ES-I3 (cell line): ENCODE results near the gene YPEL3.

ENCODE experiments used
- H3K36me3 ChIP-seq: 2 replicates; pipeline ENCODE4 v1.6.1; 2013; ENCODE audit warnings: mild to moderate bottlenecking, low read length, control low read depth, moderate library complexity; ENCODE audit not compliant: insufficient read depth
- H3K4me1 ChIP-seq: 2 replicates; pipeline ENCODE4 v1.6.1; 2013; ENCODE audit warnings: mild to moderate bottlenecking, control low read depth, low read length; ENCODE audit not compliant: insufficient read depth
- H3K9ac ChIP-seq: 2 replicates; pipeline ENCODE4 v1.6.1; 2013; ENCODE audit warnings: low read depth, mild to moderate bottlenecking, low read length, moderate library complexity
- H3K9me3 ChIP-seq: 2 replicates; pipeline ENCODE4 v1.6.1; 2013; ENCODE audit warnings: mild to moderate bottlenecking, low read length, moderate library complexity; ENCODE audit not compliant: control insufficient read depth, insufficient read depth

Gene YPEL3

DNA sequence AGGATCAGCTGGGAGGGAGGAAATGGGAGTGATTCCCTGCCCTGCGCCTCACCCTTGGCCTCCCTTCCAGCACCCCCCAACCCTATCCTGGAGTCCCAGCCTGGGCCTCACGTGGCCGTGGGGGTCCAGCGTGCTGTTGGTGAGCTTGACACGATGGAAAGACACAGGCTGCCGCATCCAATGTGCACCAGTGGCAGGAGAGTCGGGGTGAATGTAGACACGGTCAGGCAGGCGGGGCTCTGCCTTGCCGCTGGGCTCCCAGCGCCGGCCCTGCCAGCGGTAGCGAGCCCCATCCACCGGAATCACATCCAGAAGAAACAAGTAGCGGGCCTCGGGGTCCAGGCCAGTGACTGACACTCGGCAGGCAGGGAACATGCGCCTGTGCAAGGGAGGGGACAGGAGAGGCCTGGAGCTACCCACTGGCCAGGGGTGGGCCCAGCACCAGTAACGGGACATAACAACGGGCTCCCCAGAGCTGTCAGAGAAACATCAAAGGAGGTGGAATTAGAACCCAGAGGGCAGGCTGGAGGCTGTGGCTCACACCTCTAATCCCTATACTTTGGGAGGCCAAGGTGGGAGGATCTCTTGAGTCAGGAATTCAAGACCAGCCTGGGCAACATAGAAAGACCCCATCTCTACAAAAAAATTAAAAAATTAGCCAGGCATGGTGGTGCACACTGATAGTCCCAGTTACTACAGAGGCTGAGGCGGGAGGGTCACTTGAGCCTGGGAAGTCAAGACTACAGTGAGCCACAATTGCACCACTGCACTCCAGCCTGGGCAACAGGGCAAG lies 7.0 kb downstream of the YPEL3 start:
- no peaks in the 10 kb centered on the region for H3K9me3 ChIP-seq
- H3K9ac ChIP-seq: no peak overlapping the region
- peaks cover 11% of the 10 kb centered on the region; the same call in 1 of the 2 replicates for H3K36me3 ChIP-seq
- 0 out of 2 replicates have a peak, but pooled peaks cover 4% of the 10 kb centered on the region for H3K4me1 ChIP-seq

DNA sequence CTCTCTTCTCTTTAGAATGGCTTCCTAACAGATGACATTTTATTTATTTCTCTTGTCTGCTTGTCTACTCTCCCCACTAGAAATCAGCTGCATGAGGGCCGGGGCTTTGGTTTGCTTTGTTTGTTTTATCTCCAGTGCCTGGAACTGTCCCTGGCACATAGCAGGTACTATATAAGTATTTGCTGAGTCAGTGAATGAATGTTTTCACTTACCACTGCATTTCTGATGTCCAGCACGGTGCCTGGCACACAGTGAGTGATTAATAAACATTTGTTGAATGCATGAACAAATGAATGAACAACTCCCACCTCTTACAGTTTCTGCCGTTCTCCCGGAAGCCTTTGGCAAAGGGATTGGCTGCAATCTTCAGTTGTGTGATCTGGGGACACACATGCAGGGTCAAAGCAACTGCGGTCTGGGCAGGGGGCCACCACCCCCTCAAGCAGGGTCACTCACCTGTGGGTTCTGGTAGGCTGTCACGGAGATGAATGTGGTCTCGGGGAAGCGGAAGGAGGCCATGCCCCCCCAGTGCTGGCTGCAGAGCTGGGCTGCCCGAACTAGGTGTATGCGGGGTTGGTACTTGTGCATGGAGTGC lies 7.7 kb downstream of the YPEL3 start:
- Histone ChIP-seq H3K9me3 (no peaks in the 10 kb centered on the region), H3K9ac (no peak overlapping the region), H3K36me3 (peaks cover 13% of the 10 kb centered on the region; the same call in 1 of the 2 replicates), H3K4me1 (0 out of 2 replicates have a peak, but pooled peaks cover 4% of the 10 kb centered on the region)

DNA sequence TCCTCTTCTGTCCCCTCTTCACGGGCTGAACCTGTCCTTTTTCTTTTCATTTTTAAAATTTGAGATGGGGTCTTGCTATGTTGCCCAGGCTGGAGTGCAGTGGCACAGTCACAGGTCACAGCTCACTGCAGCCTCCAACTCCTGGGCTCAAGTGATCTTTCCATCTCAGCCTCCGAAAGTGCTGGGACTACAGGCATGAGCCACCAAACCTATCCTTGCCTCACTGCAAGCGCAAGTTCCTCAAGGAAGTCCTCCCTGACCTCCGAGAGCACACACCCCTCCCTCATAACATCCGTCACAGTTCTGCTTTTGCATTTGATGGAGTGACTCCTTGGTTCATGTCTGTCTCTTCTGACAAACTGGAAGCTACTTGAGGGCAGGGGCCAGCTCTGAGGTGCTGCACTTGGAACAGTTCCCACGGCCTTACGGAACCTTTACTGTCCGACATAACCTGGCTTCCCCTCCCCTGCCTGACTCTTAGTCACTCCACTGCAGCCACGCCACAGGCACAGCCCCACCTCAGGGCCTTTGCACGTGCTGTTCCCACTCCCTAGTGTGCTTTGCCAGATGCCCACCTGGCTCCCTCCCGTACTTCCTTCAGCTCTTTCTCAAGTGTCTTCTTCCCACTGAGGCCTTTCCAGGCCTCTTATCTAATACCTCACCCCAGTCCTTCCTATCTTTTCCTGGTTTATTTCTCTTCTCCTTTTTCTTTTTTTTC lies 8.7 kb downstream of the YPEL3 start:
- no peaks in the 10 kb centered on the region for H3K9me3 ChIP-seq
- H3K36me3 ChIP-seq: peaks cover 17% of the 10 kb centered on the region
- H3K4me1 ChIP-seq: 0 out of 2 replicates have a peak, but pooled peaks cover 4% of the 10 kb centered on the region
- H3K9ac ChIP-seq: no peak overlapping the region

DNA sequence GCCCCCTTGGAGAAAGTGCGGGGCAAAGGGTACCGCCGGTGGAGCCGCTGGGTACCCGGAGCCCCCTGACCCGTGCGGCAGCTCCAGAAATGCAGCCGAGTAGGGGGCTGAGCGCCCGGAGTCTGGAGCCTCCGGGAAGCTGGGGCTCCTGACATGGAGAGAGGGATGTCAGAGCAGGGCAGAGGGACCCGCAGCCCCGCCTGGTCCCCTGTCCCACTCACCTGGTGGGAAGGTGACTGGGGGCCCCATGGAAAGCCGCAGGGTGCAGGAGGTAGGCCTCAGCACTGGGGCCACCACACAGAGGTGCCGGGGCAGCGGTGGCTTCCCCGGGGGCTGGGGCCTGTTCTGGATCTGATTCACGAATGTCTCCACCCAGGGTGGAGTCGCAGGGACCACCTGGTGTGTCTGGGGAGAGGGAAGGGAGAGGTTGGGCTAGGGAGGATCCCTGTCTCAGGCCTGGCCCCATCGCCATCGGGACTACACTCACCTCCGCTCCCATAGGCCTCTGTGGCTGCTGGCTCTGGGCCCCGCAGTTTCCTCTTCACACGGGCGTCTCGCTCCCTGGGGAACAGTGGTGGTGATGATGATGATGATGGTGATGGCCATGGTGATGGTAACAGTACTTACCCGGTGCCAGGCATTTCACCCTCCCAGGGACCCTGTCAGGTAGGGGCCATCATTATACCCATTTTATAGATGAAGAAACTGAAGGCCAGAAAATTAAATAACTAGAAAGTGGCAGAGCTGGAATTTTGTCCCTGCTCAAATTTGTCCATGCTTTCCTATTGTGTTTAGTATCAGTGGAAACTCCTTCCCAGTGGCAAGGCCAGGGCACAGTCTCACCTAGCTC lies 9.5 kb downstream of the YPEL3 start:
- H3K36me3 ChIP-seq: peaks cover 17% of the 10 kb centered on the region
- 0 out of 2 replicates have a peak, but pooled peaks cover 4% of the 10 kb centered on the region for H3K4me1 ChIP-seq
- no peak overlapping the region for H3K9ac ChIP-seq
- H3K9me3 ChIP-seq: no peaks in the 10 kb centered on the region

DNA sequence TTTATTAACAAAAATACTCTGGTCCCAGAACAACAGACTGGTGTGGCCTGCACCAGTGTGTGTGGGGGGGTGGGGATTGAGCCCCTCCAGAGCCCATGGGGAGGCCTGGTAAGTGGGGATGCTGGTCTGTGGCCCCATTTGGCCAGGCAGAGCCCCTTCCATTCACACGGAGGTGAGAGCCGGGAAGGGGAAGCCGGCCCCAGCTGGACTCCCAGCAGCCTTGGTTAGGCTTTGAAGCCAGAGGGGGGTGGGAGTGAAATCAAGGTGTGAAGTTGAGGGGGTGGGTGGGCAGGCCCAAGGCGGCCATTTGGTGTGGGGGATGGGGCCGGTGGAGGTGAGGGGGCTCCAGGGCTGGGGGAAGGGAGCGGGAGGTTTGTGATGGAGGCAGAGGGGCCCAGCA lies 10.2 kb downstream of the YPEL3 start:
- Histone ChIP-seq H3K9ac (no peak overlapping the region), H3K36me3 (peaks cover 24% of the 10 kb centered on the region)

DNA sequence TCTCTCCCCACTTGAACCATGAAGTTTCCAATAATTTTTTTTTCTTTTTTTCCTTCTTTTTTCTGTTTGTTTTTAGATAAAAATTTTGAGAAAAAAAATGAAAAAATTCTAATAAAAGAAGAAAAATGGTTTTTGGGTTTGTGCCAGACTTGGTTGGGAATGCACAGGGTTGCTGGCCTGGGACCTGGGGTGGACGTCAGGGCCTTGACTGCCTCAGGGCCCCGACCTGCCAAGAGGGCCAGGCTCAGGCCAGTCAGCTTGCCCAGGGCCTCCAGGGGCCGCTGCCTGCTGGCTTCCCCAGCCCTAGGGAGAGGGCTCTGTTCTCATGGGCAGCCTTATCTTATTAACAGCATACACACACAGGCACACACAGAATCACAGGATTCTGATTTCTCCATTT lies 10.8 kb downstream of the YPEL3 start:
- no peak overlapping the region for H3K9ac ChIP-seq
- peaks cover 24% of the 10 kb centered on the region for H3K36me3 ChIP-seq
- no peaks in the 10 kb centered on the region for H3K9me3 ChIP-seq
- 0 out of 2 replicates have a peak, but pooled peaks cover 1% of the 10 kb centered on the region for H3K4me1 ChIP-seq

More for the DNA sequence above, 10.2 kb downstream of the YPEL3 start:
- H3K9me3 ChIP-seq: no peaks in the 10 kb centered on the region
- 0 out of 2 replicates have a peak, but pooled peaks cover 4% of the 10 kb centered on the region for H3K4me1 ChIP-seq

DNA sequence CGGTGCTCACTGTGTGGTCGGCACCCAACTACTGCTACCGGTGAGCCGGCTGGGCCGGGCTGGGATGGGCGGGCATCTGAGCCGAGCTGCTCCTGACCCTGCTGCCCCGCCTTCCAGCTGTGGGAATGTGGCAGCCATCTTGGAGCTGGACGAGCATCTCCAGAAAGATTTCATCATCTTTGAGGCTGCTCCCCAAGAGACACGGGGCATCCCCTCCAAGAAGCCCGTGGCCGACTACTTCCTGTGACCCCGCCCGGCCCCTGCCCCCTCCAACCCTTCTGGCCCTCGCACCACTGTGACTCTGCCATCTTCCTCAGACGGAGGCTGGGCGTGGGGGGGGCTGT lies 11.2 kb downstream of the YPEL3 start:
- peaks cover 24% of the 10 kb centered on the region for H3K36me3 ChIP-seq
- no peak overlapping the region for H3K9ac ChIP-seq
- H3K9me3 ChIP-seq: no peaks in the 10 kb centered on the region
- no peaks in the 10 kb centered on the region for H3K4me1 ChIP-seq

DNA sequence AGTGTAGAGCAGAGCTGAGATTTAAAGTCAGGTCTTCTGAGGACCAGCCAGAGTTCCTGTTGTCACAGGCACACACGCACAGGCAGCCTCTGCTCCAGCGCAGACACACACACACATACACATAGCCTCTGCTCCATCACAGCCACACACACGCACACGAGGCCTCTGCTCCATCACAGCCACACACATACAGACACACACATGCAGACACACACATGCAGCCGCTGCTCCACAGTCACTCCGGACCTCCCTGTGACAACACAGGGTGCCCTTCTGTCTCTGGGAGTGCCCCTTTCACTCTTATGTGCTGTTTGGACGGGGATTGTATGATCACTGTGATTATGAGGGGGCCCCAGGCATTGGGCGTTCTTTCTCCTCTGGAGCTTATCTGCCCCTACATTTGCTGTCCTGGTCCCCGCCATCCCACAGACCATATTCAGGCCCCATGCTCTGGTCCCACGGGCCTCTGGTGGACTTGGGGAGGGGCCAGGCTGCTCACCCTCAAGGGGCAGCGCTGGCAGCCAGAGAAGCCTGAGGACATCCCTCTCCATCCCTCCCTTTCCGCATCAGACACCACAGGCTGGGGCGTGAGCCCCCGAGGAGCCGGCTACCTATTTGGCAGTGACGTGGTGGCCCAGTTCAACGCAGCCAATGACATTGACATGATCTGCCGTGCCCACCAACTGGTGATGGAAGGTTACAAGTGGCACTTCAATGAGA lies 11.8 kb downstream of the YPEL3 start:
- no peak overlapping the region for H3K9ac ChIP-seq
- H3K9me3 ChIP-seq: no peaks in the 10 kb centered on the region
- no peaks in the 10 kb centered on the region for H3K4me1 ChIP-seq
- H3K36me3 ChIP-seq: peaks cover 24% of the 10 kb centered on the region

DNA sequence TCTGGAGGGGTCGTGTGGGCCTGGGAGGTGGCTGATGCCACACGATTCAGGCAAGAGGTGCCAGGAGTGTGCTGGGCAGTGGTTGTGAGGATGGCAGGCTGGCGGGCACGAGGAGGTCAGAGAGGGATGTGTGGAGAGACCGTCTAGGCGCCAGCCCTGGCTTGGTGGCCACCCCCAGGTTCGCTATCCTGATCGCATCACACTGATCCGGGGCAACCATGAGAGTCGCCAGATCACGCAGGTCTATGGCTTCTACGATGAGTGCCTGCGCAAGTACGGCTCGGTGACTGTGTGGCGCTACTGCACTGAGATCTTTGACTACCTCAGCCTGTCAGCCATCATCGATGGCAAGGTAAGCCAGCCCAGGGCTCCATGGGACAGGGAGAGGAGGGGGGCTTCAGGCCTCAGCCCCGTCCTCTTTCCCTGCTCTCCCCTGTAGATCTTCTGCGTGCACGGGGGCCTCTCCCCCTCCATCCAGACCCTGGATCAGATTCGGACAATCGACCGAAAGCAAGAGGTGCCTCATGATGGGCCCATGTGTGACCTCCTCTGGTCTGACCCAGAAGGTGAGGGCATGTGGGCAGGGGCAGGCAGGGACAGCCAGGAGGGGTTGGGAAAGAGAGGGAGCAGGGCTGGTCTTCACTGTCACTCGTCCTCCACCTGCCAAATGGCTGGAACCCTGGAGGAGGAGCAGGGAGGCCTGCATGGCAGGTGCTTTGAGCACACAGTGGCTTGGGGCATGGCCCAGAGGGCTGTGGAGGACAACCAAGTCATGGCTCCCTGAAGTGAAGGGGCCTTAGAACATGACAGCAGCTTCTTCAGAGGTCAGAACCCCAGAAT lies 12.6 kb downstream of the YPEL3 start:
- Histone ChIP-seq H3K4me1 (no peaks in the 10 kb centered on the region), H3K9ac (no peak overlapping the region), H3K9me3 (no peaks in the 10 kb centered on the region), H3K36me3 (peaks cover 24% of the 10 kb centered on the region)

DNA sequence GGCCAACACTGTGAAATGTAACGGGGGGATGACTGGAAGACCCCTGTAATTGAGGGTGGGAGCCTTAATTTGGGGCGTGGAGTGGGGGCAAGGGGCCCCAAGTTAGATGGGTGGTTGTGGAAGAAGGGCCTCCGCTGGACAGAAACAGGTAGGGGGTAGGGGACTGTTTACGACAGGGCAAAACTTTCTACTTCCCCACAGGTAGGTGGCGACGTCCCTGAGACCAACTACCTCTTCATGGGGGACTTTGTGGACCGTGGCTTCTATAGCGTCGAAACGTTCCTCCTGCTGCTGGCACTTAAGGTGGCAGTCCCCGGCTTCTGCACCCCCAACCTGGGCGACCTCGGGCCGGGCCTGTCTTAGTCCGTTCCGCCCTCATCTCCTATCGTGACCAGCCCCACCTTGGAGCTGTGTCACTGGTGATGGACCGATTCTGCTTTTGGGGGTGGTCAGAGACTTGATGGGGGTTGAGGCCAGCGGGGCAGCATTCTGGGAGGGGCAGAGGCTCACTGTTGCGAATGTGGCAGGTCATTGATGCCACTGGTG lies 13.4 kb downstream of the YPEL3 start:
- Histone ChIP-seq H3K4me1 (no peaks in the 10 kb centered on the region), H3K36me3 (peaks cover 28% of the 10 kb centered on the region), H3K9me3 (no peaks in the 10 kb centered on the region)

DNA sequence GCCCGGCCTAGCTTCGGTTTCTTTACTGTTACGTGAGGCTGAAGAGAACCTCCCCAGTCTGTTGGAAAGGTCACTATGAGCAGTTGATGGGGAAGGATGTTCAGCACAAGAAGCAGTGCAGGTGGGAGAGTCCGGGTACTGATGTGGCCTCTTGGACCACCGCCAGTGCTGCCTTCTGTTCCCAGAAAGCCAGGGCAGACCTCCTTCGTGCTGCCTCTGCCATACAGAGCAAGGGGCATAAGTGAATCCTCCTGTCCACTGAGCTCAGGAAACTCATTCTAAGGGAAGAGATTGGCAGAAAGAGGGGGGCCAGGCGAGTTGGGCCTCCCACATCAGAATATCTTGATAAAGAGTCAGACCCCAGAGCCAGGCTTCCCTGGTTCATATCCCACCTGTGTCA lies 16.5 kb downstream of the YPEL3 start:
- Histone ChIP-seq H3K9ac (no peak overlapping the region), H3K4me1 (peaks cover 9% of the 10 kb centered on the region; the same call in 1 of the 2 replicates), H3K9me3 (no peaks in the 10 kb centered on the region), H3K36me3 (peaks cover 24% of the 10 kb centered on the region)

More for the DNA sequence above, 13.4 kb downstream of the YPEL3 start:
- H3K9ac ChIP-seq: no peak overlapping the region

DNA sequence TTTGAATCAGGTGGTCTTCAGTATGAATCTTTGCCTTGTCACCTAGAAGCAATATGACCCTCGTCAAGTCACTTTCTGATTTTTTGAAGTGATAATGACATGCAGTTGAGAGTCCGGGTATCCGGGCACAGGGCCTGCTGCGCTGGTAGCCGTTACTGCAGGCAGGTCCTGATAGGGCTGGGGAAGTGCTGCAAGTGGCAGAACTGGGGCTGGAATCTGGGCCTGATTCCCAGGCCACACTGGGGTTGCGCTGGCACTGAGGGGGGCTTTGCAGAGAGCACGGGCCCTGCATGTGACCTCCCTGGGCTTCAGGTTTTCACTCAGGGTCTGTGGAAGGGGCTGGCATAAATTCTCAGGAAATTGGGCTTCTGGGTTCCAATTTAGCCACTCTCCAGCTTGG lies 17.3 kb downstream of the YPEL3 start:
- Histone ChIP-seq H3K9me3 (no peaks in the 10 kb centered on the region), H3K36me3 (peaks cover 17% of the 10 kb centered on the region), H3K4me1 (peaks cover 9% of the 10 kb centered on the region; the same call in 1 of the 2 replicates), H3K9ac (no peak overlapping the region)
